GM19324 (cell line): Measurements from ENCODE around the gene DBH.

Experiments
- ATAC-seq: cut with Tn5 transposase; IDR thresholded peaks from one replicate; pipeline ENCODE4 v1.9.1; 2021; ENCODE audit warnings: mild to moderate bottlenecking, moderate library complexity; ENCODE audit not compliant: unreplicated experiment, low FRiP score

The DBH gene

DNA sequence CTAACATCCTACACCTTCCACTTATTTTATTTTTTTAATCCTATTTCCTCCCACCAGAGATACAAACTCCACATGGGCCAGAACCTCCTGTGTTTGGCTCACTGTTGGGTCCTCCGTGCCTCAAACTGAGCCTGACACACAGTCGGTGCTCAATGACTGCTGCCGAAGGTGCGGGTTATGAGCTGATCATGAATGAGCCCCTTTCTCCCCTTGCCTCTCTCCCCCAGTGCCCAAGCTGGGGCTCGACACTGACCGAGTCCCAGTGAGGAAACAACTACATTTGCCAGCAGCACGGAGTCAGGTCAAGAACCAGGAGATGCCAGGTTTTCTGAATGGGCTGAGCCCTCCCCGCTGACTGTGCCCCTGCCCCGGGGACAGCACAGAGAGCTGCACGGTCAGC, 57.0 kb downstream of the DBH start:
- no peak for ATAC-seq

DNA sequence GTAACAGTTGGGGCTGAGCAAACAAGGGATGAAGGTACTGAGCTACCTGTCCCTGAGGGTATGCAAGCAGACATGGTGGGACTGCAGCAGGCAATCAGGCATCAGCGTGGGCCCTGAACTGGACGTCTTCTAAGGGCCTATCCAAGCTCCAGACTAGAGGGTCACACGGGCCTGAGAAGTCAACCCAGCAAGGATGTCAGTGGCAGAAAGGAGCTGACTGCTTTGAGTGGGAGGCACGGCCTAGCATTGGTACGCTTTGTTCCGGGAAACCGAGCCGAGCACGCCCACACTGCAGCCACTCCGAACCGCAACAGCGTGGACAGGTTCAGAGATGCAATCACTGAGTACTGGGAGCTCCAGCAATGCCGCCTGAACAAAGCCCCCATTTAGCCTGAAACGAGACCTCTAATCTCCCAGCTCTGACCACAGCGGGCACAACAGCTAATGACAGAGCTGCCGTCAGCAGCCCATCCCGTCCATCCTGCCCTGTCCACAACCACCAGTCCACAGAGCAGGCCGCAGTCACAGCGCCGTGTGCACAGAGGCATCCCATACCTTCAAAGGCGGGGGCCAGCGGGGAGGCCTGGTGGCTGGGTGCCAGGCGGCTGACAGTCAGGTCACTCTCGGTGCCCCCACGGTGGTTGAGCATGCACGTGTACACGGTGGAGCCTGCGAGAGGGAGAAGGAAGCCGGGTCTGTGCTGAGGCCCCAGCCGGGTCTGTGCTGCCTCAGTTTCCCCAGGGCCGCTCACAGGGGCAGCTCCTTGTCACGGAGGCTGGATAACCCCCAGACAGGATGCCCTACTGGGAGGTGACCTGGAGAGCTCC, 57.8 kb downstream of the DBH start:
- no peak for ATAC-seq

DNA sequence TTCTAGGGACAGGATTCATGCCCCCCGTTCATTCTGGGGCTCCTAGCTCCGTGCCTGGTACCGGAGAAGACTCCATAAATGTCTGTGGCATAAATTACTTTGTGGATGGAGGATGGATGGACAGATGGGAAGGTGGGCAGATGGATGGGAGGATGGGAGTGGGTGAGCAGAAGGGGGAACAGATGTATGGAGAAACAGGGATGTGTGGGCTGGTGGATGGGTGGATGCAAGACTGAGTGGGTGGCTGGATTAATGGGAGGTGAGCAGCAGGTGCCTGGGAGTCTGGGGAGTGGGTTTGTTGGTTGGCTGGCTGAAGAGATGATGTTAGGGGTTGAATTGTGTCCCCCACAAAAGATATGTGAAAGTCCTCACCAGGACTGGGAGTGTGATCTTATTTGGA, 58.5 kb downstream of the DBH start:
- ATAC-seq, result no peak

DNA sequence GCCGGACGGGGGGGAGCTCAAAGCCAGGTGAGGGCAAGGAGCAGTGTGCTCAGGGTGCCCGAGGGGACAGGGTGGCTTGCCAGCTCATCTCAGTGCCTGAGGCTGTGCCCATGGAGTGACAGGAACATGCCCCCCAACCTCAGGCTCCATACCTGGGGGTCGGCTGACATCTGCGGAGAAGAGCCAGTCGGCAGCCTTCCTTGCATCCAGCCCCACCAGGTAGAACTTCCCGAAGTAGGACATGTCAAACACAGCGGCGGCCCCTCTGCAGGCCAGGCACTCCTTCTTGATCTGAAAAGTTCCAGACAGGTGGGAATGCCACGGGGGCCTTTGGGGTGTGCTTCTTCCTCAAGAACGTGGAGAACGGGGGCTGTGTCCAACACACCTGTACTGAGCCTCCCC, 59.9 kb downstream of the DBH start:
- no peak for ATAC-seq

DNA sequence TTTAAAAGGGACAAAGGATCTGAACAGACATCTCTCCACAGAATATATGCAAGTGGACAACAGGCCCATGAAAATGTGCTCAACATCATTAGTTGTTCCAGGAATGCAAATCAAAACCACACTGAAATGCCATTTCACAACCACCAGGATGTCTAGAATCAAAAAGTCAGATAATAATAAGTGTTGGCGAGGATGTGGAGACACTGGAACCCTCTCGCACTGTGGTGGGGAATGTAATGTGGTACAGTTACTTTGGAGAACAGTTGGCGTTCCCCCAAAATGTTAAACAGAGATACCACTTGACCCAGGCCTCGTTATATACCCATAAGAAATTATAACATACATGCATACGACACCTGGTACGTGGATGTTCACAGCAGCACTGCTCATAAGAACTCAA, 63.4 kb downstream of the DBH start:
- no peak for ATAC-seq

DNA sequence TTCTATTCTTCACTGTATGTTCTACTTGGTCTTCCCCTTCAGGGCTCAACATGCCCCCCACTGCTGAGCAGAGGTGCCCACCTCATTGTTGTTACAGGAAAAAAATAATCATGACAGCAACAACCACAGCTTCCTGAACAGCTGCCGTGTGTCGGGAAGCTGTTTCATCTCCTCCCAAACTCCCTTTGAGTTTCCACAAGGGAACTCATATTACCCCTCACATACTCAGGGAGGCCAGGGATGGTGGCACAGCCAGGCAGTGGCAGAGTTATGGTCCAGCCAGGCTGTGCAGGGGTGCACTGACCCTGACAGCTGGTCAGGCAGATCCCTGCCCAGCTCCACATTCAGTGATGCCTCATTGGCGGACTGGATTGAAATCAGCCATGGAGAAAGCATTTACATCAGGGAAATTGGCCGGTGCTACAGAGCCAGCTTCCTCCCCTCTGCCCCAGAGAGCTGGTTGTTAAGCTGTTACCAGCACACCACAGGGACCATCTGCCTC, 64.7 kb downstream of the DBH start:
- ATAC-seq, result no peak

DNA sequence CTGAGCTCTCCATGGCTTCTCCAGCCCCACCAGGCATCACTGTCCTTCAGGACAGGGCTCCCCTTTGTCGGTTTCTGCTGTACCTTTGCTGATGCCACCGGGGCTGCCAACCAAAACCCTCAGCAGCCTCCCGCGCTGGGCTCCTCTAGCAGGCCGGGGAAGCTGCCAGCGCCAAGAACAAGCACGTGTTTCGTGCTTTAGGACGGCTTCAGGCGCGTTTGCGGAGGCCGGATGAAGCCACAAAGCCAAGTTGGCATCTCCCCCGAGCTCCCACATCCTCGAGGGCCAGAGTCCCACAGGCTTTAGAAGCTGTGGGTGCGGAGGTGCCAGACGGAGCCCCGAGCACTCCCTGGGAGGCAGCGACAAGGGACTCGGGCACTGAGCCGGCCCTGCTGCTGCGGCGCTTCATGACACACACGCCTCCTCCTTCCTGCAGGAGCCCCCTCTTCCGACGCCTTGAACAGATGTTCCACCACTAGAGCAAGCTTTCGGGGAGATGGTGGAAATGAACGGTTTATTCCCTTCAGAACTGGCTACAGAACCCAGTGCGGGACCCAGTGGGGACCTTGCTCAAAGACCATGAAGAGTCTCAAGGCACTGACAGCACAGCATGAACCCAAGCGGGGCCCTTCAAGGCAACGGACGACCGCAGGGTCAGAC, 65.3 kb downstream of the DBH start:
- no peak for ATAC-seq

DNA sequence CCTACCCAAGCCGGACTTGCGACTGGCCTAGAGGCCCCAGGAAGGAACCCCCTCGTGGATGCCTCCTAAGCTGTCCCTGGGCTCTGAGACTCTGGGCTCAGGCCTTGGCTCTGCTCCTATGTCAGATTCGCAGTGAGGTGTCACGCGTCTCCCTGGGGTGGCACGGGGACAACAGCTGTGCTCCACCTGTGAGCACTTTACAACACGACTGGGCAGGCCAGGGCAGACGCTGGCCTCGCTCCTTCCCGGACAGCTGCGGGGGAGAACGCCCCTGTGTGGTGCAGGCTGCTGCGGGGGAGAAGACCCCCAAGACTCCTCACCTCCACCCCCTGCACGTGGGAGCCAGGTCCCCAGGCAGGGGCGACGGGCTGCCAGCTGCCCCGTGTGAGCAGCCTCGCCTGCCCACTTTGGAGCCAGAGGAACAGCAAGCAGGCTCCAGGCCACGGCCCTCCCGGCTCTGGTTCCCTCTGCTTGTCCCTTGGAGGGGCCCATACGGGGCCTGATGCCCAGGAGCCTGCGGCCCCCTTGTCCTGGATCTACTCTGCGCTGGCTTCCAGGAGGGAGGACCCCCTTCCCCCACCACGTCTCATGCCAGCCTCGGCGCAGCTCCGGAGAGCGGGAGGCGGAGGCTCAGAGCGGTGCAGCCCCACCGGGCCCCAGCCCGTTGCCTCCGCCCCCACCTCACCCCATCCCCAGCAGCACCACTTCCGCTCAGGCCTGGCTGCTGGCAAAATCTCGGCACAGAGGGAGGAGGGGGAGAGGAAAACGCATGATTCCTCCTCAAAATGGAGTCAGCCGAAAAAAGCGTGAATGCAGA, 66.0 kb downstream of the DBH start:
- ATAC-seq, result no peak

DNA sequence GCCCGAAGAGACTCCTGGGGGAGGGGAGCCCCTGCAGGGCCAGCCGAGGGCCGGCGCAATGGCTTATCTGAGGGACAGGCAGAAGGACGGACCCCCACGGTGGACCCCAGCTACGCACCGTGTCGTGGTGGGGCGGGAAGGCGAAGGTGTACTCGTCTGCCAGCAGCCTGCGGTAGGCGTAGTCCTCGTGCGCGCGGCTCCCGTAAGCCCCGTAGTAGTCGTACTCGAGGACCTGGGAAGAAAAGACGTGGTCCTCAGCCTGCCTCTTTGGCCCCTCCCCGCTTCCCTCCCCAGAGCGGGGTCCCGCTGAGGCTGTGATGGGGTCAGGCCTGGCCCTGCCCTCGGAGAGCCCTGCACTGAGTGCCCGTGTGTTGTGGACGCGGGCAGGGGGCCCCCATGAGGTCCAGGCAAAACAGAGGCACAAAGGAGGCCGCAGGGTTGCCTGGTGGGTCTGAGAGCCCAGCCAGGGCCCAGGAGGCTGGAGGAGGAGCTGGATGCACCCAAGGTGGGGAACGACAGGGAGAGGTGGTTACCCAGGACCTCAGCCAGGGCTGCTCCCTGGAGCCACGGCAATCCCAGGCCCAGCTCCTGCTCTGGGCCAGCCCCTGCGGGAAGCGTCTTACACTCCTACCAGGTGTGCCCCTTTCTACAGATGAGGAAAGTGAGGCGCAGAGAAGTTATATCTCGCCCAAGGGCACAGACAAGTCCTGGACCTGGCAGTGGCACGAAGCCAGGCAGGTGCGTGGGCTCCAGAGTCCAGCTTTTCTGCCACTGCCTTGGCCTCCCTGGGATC, 66.8 kb downstream of the DBH start:
- ATAC-seq, result no peak

DNA sequence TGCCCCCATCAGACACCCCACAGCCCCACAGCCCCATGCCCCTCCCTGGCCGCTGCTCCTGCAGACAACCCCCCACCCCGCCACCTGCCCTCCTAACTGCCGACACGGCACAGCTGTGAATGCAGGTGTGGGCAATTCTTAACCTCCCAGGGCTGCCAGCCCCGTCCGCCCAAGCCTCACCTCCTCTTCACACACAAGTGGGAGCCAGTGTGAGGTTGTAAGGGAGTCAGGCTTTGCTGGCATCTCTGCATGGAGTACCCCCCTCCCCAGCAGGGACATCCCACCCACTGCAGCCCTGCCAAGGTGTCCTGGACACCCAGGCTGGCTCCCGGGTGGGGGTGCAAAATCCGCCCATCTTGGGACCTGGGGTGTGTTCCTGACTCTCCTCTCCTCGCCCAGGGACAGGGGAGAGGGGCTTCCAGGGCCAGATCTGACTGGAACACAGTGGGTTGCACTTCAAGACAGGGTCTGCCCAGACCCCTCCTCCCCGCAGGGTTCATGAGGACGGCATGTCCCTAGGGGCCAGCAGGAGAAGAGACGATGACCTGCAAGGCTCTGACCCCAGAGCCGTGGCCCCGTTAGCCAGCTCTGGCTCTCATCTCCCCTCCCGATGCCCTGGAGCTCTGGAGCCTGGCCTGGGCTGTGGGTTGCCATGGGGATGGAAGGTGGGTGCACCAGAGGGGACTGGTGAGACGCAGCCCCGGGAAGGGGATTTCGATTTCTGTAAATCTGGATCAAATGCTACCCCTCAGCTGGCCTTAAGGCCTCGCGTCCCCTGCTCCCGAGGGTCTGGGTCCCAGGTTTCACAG, 67.6 kb downstream of the DBH start:
- ATAC-seq, result no peak

DNA sequence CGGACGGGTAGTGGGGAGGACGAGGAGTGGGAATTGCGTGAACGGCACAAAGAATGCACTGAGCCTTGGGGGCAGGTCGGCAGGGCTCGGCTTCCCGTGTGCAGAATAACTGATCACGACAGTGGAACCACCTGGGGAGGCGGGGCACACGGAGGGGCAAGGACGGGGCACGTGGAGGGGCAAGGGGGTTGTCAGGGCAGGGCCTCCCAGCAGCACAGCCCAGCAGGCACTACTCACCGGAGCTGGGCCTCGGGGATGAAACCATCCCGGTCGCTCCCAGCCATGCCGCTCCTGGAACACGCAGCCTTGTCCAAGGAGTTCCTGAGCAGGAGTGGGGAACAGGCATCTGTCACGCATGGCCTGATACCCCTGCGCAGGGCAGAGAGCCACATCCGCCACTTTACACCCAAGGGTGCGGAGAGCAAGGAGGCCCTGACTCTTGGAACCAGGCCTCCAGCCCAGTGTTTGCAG, 68.6 kb downstream of the DBH start:
- no peak for ATAC-seq

DNA sequence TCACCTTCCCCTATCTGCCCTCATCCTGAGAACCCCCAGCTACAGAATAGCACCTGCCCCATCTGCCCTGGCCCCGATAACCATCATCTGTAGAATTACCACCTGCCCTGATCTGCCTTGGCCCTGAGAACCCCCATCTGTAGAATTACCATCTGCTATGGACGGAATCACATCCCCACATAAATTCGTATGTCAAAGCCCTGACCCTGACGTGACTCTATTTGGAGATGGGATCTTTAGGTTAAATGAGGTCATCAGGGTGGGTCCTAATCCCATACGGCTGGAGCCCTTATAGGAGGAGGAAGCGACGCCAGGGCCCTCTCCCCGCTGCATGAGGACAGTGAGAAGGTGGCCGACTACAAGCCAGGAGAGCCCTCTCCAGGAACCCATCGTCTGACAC, 69.4 kb downstream of the DBH start:
- ATAC-seq, result no peak

DNA sequence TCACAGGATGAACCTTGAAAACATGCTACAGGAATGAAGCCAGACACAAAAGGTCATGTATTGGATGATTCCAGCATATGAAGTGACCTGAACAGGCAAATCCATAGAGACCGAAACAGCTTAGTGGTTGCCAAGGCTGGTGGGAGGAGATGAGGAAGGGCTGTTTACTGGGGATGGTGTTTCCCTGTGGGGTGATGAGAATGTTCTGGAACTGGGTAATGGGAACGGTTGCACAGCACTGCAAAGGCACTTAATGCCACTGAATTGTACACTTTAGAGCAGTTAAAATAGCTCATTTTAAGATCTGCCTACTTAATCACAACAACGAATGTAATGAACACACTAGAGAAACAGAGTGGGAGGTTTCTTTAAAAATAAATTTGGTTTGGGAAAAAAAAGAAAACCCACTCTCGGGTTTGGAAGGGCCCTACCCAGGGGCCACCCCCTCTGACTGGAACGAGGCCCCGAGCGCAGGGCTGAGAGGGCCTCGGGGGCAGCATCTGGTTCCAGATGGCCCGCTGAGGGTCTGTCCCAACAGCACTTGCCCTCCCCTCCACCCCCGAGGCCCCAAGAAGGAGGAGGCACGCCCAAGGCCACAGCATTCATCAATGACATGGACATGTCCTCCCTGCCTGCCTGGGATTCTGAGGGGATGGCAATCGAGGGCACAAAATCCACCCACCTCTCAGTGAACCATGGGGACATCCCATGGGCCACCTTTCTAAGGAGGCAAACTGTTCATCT, 70.3 kb downstream of the DBH start:
- ATAC-seq, result no peak

DNA sequence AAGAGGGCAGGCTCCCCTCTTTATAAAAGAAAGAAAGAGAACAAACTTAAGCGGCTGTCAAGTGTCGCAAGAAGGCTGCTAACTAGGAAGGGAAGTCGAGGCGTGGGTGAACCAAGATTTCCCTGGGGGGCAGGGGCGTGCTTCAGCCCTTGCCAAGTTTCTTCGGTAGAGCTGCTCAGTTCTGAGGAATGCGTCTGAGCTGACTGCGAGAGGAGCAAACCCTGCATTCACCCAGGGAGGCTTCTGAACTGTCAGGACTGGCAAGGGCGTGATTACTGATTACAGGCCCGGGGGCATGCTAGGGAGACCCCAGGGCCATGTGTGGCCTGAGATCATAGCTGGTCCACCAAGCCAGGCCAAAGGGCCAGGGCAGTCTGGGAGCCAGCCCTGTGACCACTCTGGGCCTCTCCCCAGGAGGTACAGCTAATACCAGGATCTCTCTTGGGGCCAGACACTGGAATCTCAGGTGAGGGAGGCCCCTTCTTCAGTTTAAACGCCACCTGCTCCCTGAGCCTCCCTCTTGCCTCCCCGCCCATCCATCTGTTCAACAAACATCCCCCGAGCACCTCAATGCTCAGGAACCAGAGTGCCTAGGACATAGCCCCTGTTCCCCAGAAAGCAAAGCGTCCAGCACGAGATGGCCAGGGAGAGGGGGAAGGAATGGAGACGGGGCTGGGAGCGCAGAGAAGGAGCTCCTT, 71.1 kb downstream of the DBH start:
- no peak for ATAC-seq

DNA sequence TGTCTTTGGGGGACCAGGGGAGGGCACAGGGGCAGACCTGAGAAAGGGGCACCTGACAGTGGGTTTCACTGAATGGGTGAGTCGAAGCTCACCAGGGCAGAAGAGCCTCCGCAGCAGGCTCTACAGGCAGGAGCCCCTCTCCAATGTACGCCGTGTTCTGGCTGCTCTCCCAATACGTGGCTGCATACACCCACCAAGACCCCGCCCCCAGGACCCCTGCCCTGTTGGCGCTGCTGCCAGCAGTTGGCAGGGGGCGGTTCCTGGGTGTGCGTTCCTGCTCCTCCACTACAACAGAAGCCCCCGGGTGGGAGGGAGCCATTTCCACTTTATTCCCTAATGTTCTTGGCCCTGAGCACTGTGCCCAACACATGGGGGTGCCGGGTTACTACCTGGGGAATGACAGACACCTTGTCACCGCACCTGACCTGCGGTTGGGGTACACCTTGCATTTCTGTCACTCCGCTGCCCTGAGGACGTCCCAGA, 71.6 kb downstream of the DBH start:
- ATAC-seq, result no peak

DNA sequence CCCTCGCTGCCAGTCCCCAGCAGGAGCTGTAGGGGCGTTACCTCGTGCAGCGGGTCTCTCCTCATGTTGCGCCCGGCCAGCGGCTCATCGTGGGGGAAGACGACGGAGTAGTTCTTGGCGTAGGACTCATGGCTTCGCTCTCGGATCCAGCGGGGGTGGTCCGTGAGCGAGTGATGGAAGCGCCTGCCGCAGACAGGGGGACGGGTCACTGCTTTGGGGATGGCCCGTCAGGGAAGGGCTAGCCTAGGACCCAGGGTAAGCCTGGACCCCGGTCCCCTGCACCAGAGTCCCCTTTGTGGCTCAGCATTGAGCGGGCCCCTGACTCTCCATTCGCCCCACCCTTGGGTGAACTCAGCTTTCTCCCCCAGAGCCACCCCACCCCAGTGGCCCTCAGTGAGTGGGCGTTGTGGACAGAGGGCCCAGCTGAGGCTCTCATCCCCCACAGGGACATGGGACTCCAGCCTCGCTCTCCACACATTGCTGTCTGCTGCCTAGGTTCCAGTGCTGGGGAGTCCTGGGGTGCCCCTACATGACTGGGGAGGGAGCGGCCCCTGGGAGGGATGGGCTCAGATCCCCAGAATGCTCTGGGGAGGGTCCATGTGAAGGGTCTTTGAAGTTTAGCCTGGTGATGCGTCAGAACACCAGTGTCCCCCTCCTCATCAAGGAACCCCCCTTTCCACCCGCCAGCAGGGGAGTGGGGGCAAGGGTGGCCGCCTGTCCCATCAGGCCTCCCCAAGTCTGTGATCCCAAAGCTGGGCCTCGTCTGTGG, 72.3 kb downstream of the DBH start:
- ATAC-seq, result no peak
